A549 (cell line): ENCODE measurements around the gene CFAP97.

Experiments used
- CHD2 ChIP-seq: fragments of 150-350 bp; IDR thresholded peaks from 2 replicates; pipeline ENCODE4 v1.6.1; 2014; ENCODE audit warnings: low read length; ENCODE audit not compliant: partially characterized antibody
- JUN ChIP-seq, 2 experiments: fragments of >200 bp; sonication (Bioruptor Twin); formaldehyde crosslinking; IDR thresholded peaks; 2 replicates in 1 of 2; 3 replicates in 1 of 2; pipeline ENCODE4 v1.6.1; 2016 to 2017
- NFE2L2 ChIP-seq: fragments of 150-350 bp; conservative IDR thresholded peaks from 2 replicates; pipeline ENCODE4 v1.6.1; 2014; ENCODE audit warnings: low read length
- RARB ChIP-seq: fragments of 250-450 bp; sonication (Bioruptor Pico); IDR thresholded peaks from 2 replicates; pipeline ENCODE4 v1.8.0; 2021; ENCODE audit warnings: mild to moderate bottlenecking, moderate library complexity
- TF ChIP-seq, protein P1 (sequence below): fragments of >200 bp; sonication (Bioruptor Twin); formaldehyde crosslinking; IDR thresholded peaks from 3 replicates; pipeline ENCODE4 v1.5.1; 2016
- TF ChIP-seq, protein P2 (sequence below): fragments of 450-650 bp; IDR thresholded peaks from 2 replicates; pipeline ENCODE4 v1.6.1; 2014; ENCODE audit warnings: antibody characterized with exemption

- TF ChIP-seq CHD2 (no peak), NFE2L2 (no peak), RARB (no peak), JUN (IDR thresholded peaks at IDR 0.05) (peak in 1 of 2 experiments; percentile 50; a peak in 1 of 5 replicates)
- TF ChIP-seq, protein P1, sequence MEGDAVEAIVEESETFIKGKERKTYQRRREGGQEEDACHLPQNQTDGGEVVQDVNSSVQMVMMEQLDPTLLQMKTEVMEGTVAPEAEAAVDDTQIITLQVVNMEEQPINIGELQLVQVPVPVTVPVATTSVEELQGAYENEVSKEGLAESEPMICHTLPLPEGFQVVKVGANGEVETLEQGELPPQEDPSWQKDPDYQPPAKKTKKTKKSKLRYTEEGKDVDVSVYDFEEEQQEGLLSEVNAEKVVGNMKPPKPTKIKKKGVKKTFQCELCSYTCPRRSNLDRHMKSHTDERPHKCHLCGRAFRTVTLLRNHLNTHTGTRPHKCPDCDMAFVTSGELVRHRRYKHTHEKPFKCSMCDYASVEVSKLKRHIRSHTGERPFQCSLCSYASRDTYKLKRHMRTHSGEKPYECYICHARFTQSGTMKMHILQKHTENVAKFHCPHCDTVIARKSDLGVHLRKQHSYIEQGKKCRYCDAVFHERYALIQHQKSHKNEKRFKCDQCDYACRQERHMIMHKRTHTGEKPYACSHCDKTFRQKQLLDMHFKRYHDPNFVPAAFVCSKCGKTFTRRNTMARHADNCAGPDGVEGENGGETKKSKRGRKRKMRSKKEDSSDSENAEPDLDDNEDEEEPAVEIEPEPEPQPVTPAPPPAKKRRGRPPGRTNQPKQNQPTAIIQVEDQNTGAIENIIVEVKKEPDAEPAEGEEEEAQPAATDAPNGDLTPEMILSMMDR, result peak; percentile 30; the same call in 2 of the 3 replicates
- TF ChIP-seq, protein P2, sequence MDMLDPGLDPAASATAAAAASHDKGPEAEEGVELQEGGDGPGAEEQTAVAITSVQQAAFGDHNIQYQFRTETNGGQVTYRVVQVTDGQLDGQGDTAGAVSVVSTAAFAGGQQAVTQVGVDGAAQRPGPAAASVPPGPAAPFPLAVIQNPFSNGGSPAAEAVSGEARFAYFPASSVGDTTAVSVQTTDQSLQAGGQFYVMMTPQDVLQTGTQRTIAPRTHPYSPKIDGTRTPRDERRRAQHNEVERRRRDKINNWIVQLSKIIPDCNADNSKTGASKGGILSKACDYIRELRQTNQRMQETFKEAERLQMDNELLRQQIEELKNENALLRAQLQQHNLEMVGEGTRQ, result no peak
These were observed 5.4 kb upstream of the CFAP97 start, which contains the start of gene SNX25 for GRCh38 chr4:185209031-185209851.
